GM12875 (cell line): ENCODE results near the gene ALS2CL.
A peak's percentile ranks its signal among the peaks of the same experiment; 100 is the strongest.

Experiments
- H3K4me3 ChIP-seq: one replicate; pipeline ENCODE4 v1.5.1; 2011; ENCODE audit warnings: low read depth, low read length, control low read depth
- CTCF ChIP-seq: IDR thresholded peaks from 2 replicates; pipeline ENCODE4 v1.5.1; 2011; ENCODE audit warnings: low read depth, mild to moderate bottlenecking, control low read depth, inconsistent platforms, low read length, moderate library complexity, borderline replicate concordance; ENCODE audit not compliant: insufficient read depth

Gene ALS2CL

GRCh38 chr3:46721009-46721408 lies 27.5 kb upstream of the ALS2CL start:
- H3K4me3 ChIP-seq, result no peak overlapping the region
- TF ChIP-seq CTCF, result no peak

GRCh38 chr3:46719735-46720271 lies 26.3 kb upstream of the ALS2CL start:
- no peak overlapping the region for H3K4me3 ChIP-seq
- TF ChIP-seq CTCF, result no peak

- TF ChIP-seq CTCF, result no peak
- no peak overlapping the region for H3K4me3 ChIP-seq
Observed at GRCh38 chr3:46719044-46719565, 25.6 kb upstream of the ALS2CL start.

GRCh38 chr3:46717447-46718231 lies 24.2 kb upstream of the ALS2CL start, which contains the start of gene PRSS50:
TSS of gene PRSS50 (minus strand) at chr3:46717869. CDS start at chr3:46717824, 45 bp downstream.
- peak; percentile 43 for TF ChIP-seq CTCF

DNA sequence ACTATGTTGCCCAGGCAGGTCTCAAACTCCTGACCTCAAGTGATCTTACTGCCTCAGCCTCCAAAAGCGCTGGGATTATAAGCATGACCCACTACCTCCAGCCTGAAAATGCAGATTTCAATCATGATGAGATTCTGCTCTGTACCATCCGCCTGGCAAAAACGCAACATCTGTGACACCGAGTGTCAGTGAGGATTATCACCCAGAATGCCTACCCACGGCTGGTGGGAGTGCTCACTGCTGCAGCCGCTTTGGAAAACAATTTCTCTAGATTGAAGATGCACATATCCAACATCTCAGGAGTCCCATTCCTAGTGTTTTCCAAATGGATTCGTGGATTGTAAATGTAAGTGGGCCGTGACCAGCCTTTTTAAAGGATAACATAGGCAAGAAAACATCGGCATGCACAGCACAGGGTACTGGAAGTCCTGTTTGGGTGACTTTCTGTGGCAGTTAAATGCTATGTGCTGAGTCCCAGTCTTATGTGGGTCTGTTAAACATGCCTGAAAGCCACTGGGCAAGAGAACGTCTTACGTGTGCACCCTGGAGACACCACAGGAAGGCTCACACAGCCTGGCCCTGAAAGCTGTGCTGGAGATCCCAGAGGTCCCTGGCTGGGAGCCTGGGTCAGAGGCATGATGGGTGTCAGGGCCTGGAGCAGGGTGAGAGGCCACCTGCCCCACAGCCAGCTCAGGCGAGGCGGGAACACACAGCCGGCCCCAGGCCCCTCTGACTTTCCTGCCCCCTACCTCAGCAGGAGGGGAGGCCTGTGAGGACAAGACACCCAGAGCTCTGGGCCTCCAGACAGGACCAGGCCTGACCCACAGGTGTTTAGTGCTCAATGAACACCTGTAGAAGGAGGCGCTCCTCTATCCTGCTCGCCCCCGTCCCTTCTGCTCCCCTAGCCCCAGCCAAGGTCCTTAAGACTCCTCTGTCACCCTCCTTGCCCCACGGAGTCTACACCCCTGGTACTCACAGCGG lies 23.3 kb upstream of the ALS2CL start:
- H3K4me3 ChIP-seq, result no peak overlapping the region
- no peak for TF ChIP-seq CTCF

More at GRCh38 chr3:46717447-46718231, 24.2 kb upstream of the ALS2CL start, which contains the start of gene PRSS50:
- no peak within 1 kb of the TSS for H3K4me3 ChIP-seq

GRCh38 chr3:46715507-46716175 lies 22.2 kb upstream of the ALS2CL start:
- TF ChIP-seq CTCF, result no peak

More at GRCh38 chr3:46715507-46716175, 22.2 kb upstream of the ALS2CL start:
- H3K4me3 ChIP-seq, result no peak overlapping the region
